Mucosa of descending colon (tissue), 3 donors: Measurements from ENCODE around the gene ZNF276. TPM values are rescaled to one million over a fixed set of nuclear protein-coding genes. Genes with fewer than 3 reads are reported as not detected.
"Not testable (repeated sequence)": the region's sequence is repeated elsewhere in the genome, so short reads cannot be mapped to it uniquely, and the experiment has no call there.

Experiments
- ATAC-seq: fragments of 200-7000 bp; cut with Tn5 transposase; one replicate; pipeline ENCODE4 v1.9.1; 2020; ENCODE audit warnings: mild to moderate bottlenecking, moderate library complexity
- DNase-seq, 3 donors: peaks; one replicate each; pipeline ENCODE4 v3.0.0-alpha.2; 2020
- H3K36me3 ChIP-seq: fragments of 200-600 bp; one replicate; pipeline ENCODE4 v1.8.0; 2021; ENCODE audit warnings: low read depth, mild to moderate bottlenecking
- H3K4me1 ChIP-seq: fragments of 200-600 bp; one replicate; pipeline ENCODE4 v1.8.0; 2021; ENCODE audit warnings: low read depth, mild to moderate bottlenecking
- H3K4me3 ChIP-seq: fragments of 200-600 bp; one replicate; pipeline ENCODE4 v1.8.0; 2021; ENCODE audit warnings: mild to moderate bottlenecking
- H3K9me3 ChIP-seq: fragments of 200-600 bp; one replicate; pipeline ENCODE4 v1.8.0; 2021; ENCODE audit warnings: mild to moderate bottlenecking
- intact Hi-C, 2 donors: fragments of 100-400 bp; cut with DNase I in 1 of 2; cut with micrococcal nuclease in 1 of 2; formaldehyde crosslinking; loops; one replicate each; pipeline versions ENCODE4 v1.11.0 to v1.11.1; 2022; cut with DNase I, micrococcal nuclease
- total RNA-seq, 3 donors: library from RNA; stranded (reverse); fragmentation: NEBNext Ultra II Directional in 2 of 3; extraction: Animal tissue kit (Norgen Biotek cat#: 25700) in 2 of 3; gene quantifications; one replicate each; pipeline versions ENCODE4 v1.2.1 to v1.2.4, GENCODE V29; 2021 to 2023
- TF ChIP-seq, protein P1 (sequence below): fragments of 200-600 bp; IDR thresholded peaks from one replicate; pipeline ENCODE4 v1.8.0; 2022; ENCODE audit warnings: antibody characterized with exemption, mild to moderate bottlenecking
- donor health status: DM: no; HTN: no; CAD: no; lungs with moderate emphysema.
- donor health status: DM: no; HTN: no; CAD: no.
- donor health status: DM: no; HTN: yes; CAD: no.

ZNF276 gene
- total RNA-seq, 3 donors from 2014 or later: 30.5 to 50.4 (median 31.6) TPM

DNA sequence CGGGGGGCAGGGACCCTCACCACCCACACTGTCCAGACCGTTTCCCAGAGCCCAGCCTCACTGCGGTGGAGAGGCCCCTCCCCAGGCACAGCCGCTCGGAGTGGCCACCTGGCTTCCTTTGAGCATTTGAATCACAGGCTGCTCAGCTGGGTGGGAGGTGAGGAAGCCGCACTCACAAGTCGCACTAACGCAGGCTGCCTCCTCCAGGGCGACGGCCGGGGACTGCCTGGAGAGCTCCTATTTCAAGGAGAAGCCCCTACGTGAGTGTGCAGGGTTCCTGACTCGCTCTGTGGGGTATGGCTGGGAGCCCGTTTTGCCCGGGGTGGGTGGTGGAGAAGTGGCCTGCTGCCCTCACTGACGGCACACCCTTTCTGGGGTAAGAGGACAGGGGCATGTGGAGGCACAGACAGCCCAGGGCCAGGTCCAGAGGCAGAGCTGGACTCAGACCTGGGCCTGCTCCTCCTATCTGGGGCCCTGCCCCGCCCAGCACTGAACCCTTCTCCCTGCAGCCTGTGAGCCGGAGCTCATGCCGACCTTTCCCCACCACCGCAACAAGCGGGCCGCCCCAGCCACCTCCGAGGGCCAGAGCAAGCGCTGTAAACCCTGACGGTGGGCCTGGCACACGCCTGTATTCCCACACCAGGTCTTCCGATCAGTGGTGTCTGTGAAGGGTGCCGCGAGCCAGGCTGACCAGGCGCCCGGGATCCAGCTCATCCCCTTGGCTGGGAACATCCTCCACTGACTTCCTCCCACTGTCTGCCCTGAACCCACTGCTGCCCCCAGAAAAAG is 26.1 kb upstream of the ZNF276 start:
- Histone ChIP-seq H3K4me1 (peaks cover 7% of the 10 kb centered on the region), H3K4me3 (no peak overlapping the region), H3K9me3 (no peaks in the 10 kb centered on the region), H3K36me3 (no peaks in the 10 kb centered on the region)
- no peak for ATAC-seq
- TF ChIP-seq, protein P1, sequence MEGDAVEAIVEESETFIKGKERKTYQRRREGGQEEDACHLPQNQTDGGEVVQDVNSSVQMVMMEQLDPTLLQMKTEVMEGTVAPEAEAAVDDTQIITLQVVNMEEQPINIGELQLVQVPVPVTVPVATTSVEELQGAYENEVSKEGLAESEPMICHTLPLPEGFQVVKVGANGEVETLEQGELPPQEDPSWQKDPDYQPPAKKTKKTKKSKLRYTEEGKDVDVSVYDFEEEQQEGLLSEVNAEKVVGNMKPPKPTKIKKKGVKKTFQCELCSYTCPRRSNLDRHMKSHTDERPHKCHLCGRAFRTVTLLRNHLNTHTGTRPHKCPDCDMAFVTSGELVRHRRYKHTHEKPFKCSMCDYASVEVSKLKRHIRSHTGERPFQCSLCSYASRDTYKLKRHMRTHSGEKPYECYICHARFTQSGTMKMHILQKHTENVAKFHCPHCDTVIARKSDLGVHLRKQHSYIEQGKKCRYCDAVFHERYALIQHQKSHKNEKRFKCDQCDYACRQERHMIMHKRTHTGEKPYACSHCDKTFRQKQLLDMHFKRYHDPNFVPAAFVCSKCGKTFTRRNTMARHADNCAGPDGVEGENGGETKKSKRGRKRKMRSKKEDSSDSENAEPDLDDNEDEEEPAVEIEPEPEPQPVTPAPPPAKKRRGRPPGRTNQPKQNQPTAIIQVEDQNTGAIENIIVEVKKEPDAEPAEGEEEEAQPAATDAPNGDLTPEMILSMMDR: no peak
- intact Hi-C loops: no loop called here
- DNase-seq: peak in 2 of 3 donors; percentile 32 to 55

DNA sequence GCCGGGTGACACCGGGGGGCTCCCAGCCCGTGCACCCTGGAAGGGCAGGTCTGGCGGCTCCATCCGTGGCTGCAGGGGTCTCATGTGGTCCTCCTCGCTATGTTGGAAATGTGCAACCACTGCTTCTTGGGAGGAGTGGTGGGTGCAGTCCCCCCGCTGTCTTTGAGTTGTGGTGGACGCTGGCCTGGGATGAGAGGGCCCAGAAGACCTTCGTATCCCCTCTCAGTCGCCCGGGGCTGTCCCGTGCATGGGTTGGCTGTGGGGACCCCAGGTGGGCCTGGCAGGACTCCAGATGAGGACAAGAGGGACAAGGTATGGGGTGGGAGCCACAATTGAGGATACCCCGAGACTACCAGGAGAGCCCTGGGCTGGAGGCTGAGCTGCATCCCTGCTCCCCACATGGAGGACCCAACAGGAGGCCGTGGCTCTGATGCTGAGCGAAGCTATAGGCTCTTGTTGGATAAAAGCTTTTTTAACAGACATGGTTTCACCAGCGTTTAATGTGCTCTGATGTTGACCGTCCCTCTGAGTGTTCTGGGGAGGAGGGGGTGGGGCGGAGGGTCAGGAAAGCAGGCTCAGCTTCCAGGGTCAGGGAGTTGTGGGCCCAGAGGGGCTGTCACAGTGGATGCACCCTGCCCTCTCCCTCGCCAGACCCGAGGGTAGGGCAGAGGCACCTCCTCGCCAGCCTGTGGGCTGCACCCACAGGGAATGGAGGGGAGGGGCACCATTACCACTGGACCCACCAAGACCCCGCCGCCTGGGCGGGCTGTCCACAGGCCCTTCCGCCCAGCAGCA is 25.3 kb upstream of the ZNF276 start:
- intact Hi-C loops: no loop called here
- DNase-seq (peak in 2 of 3 donors; percentile 6 to 35), ATAC-seq (no peak)
- Histone ChIP-seq H3K36me3 (no peaks in the 10 kb centered on the region), H3K4me3 (no peak overlapping the region), H3K4me1 (peaks cover 15% of the 10 kb centered on the region), H3K9me3 (no peaks in the 10 kb centered on the region)
- TF ChIP-seq, protein P1: no peak

DNA sequence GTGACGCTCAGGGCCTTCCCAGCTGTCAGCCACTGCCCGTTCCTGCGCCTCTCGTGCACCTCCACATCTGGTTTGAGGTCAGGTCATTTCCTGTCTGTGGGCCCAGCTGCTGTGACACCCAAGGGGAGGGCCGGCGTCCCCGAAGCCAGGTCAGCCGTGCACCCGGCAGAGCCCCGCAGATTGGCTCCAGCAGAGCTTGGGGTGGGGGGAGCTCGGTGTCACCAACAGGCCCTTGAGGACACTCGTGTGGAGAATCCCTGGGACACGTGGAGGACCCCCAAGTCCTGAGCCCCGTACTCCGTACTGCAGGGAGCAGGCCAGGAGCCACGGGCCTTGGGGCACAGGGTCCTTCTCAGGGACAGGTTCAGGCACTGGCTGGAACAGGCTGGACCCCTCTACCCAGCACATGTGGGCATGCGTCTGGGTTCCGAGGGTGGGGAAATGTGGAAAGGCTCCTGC is 24.6 kb upstream of the ZNF276 start:
- ATAC-seq: no peak
- TF ChIP-seq, protein P1: no peak
- intact Hi-C loops: no loop called here

DNA sequence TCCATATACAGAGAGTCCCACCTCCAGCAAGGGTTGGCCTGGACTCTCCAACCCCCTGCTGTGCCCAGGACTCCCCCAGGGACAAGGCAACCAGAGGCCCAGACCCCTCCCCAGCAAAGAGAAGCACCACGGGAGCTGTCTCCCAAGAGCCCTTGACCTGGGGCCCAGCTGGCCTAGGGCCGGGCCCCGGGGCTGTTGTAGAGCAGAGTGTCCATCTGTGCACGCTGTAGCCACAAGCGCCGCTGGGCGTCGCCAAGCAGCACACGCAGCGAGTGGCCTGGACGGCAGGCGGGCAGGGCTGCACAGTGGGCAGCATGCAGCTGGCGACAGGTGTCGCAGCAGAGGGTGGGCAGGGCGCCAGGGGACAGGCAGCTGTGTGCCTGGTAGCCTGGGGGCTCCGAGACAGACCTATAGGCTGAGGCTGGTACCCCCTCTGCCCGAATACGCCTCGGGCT is 24.1 kb upstream of the ZNF276 start:
- Histone ChIP-seq H3K9me3 (no peaks in the 10 kb centered on the region), H3K4me3 (no peak overlapping the region), H3K36me3 (no peaks in the 10 kb centered on the region), H3K4me1 (peaks cover 16% of the 10 kb centered on the region)
- TF ChIP-seq, protein P1: no peak
- ATAC-seq (no peak), DNase-seq (peak; percentile 28 to 68 (median 41))
- intact Hi-C loops: no loop called here

More for the DNA sequence above, 24.6 kb upstream of the ZNF276 start:
- peak; percentile 29 to 69 (median 56) for DNase-seq
- H3K36me3 ChIP-seq: no peaks in the 10 kb centered on the region
- H3K9me3 ChIP-seq: no peaks in the 10 kb centered on the region
- H3K4me3 ChIP-seq: no peak overlapping the region
- H3K4me1 ChIP-seq: peaks cover 16% of the 10 kb centered on the region

DNA sequence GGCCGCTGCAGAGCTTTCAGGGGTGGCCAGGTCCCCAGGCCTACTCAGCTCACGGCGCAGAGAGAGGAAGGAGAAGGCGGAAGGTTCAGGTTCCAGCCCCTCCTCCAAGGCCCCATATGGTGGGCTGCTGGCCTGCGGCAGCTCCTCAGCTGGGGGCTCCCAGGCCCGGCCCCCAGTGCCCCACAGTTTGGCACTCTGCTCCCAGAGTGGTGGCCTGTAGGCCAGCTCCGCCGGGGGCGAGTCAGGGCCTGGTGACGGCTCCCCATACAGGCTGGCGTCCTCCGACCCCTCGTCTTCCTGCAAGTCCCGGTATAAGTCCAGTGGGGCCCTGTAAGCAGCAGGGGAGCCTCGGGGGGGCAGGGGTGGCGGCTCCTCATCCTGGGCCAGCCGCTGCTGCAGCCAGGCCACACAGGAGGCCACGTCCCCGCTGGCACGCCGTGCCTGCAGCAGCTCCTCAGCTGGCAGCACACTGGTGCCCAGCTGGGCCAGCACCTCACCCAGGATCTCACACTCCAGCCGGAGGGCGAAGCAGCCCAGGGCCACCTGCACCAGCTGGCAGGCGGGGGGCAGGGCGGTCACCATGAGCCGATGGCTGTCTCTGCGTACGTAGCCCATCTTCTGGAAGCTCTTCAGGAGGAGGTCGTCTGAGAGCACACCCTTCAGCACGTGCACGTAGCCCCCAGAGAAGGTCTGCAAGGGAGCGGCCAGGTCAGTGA is 23.6 kb upstream of the ZNF276 start:
- Histone ChIP-seq H3K36me3 (no peaks in the 10 kb centered on the region), H3K4me3 (no peak overlapping the region), H3K4me1 (peaks cover 16% of the 10 kb centered on the region), H3K9me3 (no peaks in the 10 kb centered on the region)
- TF ChIP-seq, protein P1: no peak
- DNase-seq (peak; percentile 14 to 56 (median 37)), ATAC-seq (no peak)
- intact Hi-C loops: no loop called here

DNA sequence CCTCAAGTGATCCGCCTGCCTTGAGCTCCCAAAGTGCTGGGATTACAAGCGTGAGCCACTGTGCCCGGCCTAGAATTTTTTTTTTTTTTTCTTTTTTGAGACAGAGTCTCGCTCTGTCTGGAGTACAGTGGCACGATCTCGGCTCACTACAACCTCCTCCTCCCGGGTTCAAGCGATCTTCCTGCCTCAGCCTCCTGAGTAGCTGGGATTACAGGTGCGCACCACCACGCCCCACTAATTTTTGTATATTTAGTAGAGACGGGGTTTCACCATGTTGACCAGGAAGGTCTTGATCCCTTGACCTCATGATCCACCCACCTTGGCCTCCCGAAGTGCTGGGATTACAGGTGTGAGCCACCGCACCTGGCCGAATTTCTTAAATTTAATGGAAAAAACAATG is 22.6 kb upstream of the ZNF276 start:
- H3K36me3 ChIP-seq, intact Hi-C loops, H3K9me3 ChIP-seq, ATAC-seq, H3K4me3 ChIP-seq: not testable (repeated sequence)
- DNase-seq: peak in 2 of 3 donors; percentile 6 to 8
- peaks cover 16% of the 10 kb centered on the region for H3K4me1 ChIP-seq

DNA sequence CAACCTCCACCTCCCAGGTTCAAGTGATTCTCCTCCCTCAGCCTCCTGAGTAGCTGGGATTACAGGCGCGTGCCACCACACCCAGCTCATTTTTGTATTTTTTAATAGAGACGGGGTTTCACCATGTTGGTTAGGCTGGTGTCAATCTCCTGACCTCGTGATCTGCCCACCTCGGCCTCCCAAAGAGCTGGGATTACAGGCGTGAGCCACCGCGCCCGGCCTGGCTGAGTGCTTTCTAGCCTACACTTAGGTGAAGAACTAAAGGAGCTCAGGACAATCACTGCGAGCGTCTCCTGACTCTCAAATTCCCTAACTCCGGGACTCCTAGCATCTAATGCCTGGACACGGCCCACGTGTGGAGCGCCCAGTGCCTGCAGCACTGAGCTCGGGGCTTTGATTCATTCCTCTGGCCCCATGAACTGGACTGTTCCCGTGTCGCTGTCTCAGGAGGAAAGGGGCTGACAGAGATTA is 21.7 kb upstream of the ZNF276 start:
- intact Hi-C loops: loop anchor here in 1 of 2 donors (10.0 kb wide), 1 partner anchor 95 kb away; no protein-coding TSS in a partner anchor
- ATAC-seq, H3K36me3 ChIP-seq, DNase-seq, H3K4me3 ChIP-seq, H3K9me3 ChIP-seq: not testable (repeated sequence)
- peaks cover 16% of the 10 kb centered on the region for H3K4me1 ChIP-seq
